Measurements from ENCODE around the gene GPR75. TPM values are rescaled to one million over a fixed set of nuclear protein-coding genes. Genes with fewer than 3 reads are reported as not detected.

Gene GPR75
- total and polyA plus RNA-seq, 2 of the 8 experiments (the other 6 are each of a cell fraction or from before 2014, with no cell fraction given): 3.5 to 4.3 TPM

DNA sequence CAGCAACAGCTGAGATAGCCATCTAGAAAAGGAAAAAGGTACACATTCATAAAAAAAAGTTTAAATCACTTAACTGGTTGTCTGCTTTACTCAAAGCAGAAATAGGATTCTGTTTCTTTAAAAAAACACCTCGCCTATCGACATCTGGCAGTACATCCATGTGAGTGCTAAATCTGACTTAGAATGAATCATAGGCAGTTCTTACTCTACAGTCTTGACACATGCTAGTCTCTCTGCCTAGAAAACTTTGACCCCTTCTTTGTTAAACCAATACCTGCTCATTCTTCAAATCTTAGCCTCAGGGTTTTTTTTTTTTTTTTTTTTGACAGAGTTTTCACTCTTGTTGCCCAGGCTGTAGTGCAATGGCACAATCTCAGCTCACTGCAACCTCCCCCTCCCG, 37.1 kb upstream of the GPR75 start (continued):
- TF ChIP-seq POLR2AphosphoS5 (IDR thresholded peaks at IDR 0.05; ENCODE audit: low read depth, low read length) (no peak), TEAD4 (IDR thresholded peaks at IDR 0.05; ENCODE audit: low read depth, low read length) (no peak), NANOG (IDR thresholded peaks at IDR 0.05; ENCODE audit: insufficient read depth, low read depth, low read length, poor library complexity, severe bottlenecking) (no peak)
- TF ChIP-seq, protein P1, sequence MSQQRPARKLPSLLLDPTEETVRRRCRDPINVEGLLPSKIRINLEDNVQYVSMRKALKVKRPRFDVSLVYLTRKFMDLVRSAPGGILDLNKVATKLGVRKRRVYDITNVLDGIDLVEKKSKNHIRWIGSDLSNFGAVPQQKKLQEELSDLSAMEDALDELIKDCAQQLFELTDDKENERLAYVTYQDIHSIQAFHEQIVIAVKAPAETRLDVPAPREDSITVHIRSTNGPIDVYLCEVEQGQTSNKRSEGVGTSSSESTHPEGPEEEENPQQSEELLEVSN (IDR thresholded peaks at IDR 0.05): no peak
- TF ChIP-seq, protein P2, sequence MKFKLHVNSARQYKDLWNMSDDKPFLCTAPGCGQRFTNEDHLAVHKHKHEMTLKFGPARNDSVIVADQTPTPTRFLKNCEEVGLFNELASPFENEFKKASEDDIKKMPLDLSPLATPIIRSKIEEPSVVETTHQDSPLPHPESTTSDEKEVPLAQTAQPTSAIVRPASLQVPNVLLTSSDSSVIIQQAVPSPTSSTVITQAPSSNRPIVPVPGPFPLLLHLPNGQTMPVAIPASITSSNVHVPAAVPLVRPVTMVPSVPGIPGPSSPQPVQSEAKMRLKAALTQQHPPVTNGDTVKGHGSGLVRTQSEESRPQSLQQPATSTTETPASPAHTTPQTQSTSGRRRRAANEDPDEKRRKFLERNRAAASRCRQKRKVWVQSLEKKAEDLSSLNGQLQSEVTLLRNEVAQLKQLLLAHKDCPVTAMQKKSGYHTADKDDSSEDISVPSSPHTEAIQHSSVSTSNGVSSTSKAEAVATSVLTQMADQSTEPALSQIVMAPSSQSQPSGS (IDR thresholded peaks at IDR 0.05; ENCODE audit: low read length): no peak

Data from H1 (cell line).